DOHH2 (cell line): Measurements from ENCODE around the gene RAB40C.
"Not testable (repeated sequence)": the region's sequence is repeated elsewhere in the genome, so short reads cannot be mapped to it uniquely, and the experiment has no call there.

Source experiments
- H3F3A ChIP-seq: fragments of 200-600 bp; sonication (generic), shearing (Covaris generic); 2 replicates; pipeline ENCODE4 v1.6.0; 2016; ENCODE audit warnings: antibody characterized with exemption, mild to moderate bottlenecking; ENCODE audit not compliant: control insufficient read depth, insufficient read depth
- H3K27ac ChIP-seq: fragments of 200-600 bp; sonication (generic); 2 replicates; pipeline ENCODE4 v1.5.1; 2014; ENCODE audit warnings: low read depth, mild to moderate bottlenecking, low read length, moderate library complexity
- H3K27me3 ChIP-seq: fragments of 200-600 bp; sonication (generic); 2 replicates; pipeline ENCODE4 v1.6.1; 2014; ENCODE audit warnings: mild to moderate bottlenecking, low read length, mixed read lengths; ENCODE audit not compliant: control insufficient read depth
- H3K36me3 ChIP-seq: fragments of 200-600 bp; sonication (generic); 2 replicates; pipeline ENCODE4 v1.6.1; 2014; ENCODE audit warnings: mild to moderate bottlenecking, low read length, moderate library complexity, mixed read lengths; ENCODE audit not compliant: control insufficient read depth
- H3K4me1 ChIP-seq: fragments of 200-600 bp; sonication (generic); 2 replicates; pipeline ENCODE4 v1.6.1; 2014; ENCODE audit warnings: mild to moderate bottlenecking, low read length, mixed read lengths; ENCODE audit not compliant: control insufficient read depth
- H3K4me2 ChIP-seq: fragments of 200-600 bp; sonication (generic); 2 replicates; pipeline ENCODE4 v1.6.0; 2014; ENCODE audit warnings: mild to moderate bottlenecking, low read length, moderate library complexity
- H3K4me3 ChIP-seq: fragments of 200-600 bp; sonication (generic); 2 replicates; pipeline ENCODE4 v1.5.1; 2014; ENCODE audit warnings: mild to moderate bottlenecking, low read length, mixed read lengths
- H3K79me2 ChIP-seq: fragments of 200-600 bp; sonication (generic); 2 replicates; pipeline ENCODE4 v1.6.1; 2014; ENCODE audit warnings: mild to moderate bottlenecking, low read length, mixed read lengths; ENCODE audit not compliant: control insufficient read depth
- H3K9me2 ChIP-seq: fragments of 200-600 bp; sonication (generic); replicated peaks from 2 replicates; pipeline ENCODE4 v1.6.1; 2014; ENCODE audit warnings: mild to moderate bottlenecking, low read length, mixed read lengths; ENCODE audit not compliant: control insufficient read depth
- H3K9me3 ChIP-seq: fragments of 200-600 bp; sonication (generic); 2 replicates; pipeline ENCODE4 v1.6.1; 2014; ENCODE audit warnings: antibody characterized with exemption, low read length, mixed read lengths; ENCODE audit not compliant: control insufficient read depth, insufficient read depth
- H4K20me1 ChIP-seq: fragments of 200-600 bp; sonication (generic); 2 replicates; pipeline ENCODE4 v1.6.0; 2014; ENCODE audit warnings: low read depth, mild to moderate bottlenecking, antibody characterized with exemption, low read length, moderate library complexity; ENCODE audit not compliant: control insufficient read depth, insufficient read depth
- EZH2phosphoT487 ChIP-seq: fragments of 200-600 bp; sonication (generic); IDR thresholded peaks from 2 replicates; pipeline ENCODE4 v1.6.1; 2017; ENCODE audit warnings: borderline replicate concordance, mild to moderate bottlenecking, antibody characterized with exemption, low read length, moderate library complexity, mixed read lengths
- TF ChIP-seq, protein P1 (sequence below): fragments of 200-600 bp; sonication (generic); IDR thresholded peaks from one replicate; pipeline ENCODE4 v1.5.1; 2014; ENCODE audit warnings: antibody characterized with exemption, mild to moderate bottlenecking, low read depth, low read length; ENCODE audit not compliant: poor library complexity, severe bottlenecking

The RAB40C gene

DNA sequence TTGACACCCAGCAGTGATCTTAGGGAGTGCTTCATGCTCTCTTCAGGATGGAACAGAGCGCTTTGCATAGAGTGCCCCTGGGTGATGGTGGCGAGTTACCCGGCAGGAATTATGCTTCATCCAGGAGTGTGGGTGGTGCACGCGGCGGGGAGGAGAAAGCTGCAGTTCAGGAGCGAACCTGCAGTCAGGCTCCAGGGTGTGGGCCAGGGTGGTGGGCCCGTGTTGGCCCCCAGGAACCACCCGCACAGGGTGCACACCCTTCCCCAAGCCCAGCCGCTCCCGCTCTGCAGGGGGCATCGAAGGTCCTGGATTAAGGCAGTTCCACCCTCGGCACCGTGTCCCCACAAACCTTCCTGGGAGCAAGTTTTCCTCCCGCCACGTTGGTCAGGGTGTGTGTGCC, 3.9 kb downstream of the RAB40C start:
- peaks cover 58% of the 10 kb centered on the region for H3K79me2 ChIP-seq
- H3K27ac ChIP-seq = no peak overlapping the region
- no peaks in the 10 kb centered on the region for H3K9me2 ChIP-seq
- H3K36me3 ChIP-seq = no peaks in the 10 kb centered on the region; the same call in none of the 2 replicates
- H3K9me3 ChIP-seq = no peaks in the 10 kb centered on the region
- H3F3A ChIP-seq = no peaks in the 10 kb centered on the region
- peaks cover 4% of the 10 kb centered on the region; the same call in 1 of the 2 replicates for H4K20me1 ChIP-seq
- H3K27me3 ChIP-seq = no peaks in the 10 kb centered on the region
- peak overlapping the region; percentile 38 for H3K4me2 ChIP-seq
- TF ChIP-seq, protein P1, sequence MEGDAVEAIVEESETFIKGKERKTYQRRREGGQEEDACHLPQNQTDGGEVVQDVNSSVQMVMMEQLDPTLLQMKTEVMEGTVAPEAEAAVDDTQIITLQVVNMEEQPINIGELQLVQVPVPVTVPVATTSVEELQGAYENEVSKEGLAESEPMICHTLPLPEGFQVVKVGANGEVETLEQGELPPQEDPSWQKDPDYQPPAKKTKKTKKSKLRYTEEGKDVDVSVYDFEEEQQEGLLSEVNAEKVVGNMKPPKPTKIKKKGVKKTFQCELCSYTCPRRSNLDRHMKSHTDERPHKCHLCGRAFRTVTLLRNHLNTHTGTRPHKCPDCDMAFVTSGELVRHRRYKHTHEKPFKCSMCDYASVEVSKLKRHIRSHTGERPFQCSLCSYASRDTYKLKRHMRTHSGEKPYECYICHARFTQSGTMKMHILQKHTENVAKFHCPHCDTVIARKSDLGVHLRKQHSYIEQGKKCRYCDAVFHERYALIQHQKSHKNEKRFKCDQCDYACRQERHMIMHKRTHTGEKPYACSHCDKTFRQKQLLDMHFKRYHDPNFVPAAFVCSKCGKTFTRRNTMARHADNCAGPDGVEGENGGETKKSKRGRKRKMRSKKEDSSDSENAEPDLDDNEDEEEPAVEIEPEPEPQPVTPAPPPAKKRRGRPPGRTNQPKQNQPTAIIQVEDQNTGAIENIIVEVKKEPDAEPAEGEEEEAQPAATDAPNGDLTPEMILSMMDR = no peak
- TF ChIP-seq EZH2phosphoT487 = no peak
- peaks cover 34% of the 10 kb centered on the region for H3K4me1 ChIP-seq
- H3K4me3 ChIP-seq = peak overlapping the region; percentile 10; the same call in 1 of the 2 replicates

DNA sequence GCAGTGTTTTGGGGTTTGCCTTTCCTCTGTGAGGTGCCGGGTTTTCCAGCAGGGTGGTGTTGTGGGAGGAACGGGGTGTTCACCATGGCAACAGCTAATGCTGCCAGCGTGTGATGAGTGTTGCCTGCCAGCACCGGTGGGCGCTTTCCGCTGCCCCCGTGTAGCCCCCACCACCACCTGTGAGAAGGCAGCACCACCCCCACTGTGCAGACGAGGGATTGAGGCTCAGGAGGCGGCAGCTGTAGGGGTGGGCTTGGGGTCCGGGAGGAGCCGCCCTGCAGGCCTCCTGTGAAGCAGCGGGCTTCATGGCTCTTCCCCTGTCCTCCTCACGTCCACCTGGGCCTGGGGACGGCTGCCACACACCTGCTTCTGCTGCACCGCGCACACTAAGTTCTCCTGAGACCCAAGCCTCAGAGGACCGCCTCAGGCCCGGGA, 5.2 kb downstream of the RAB40C start:
- H3K79me2 ChIP-seq = peaks cover 61% of the 10 kb centered on the region
- TF ChIP-seq EZH2phosphoT487 = no peak

GRCh38 chr16:595942-596735, 6.3 kb downstream of the RAB40C start:
- Histone ChIP-seq H4K20me1 (no peaks in the 10 kb centered on the region; the same call in 1 of the 2 replicates), H3K4me1 (peaks cover 25% of the 10 kb centered on the region), H3F3A (no peaks in the 10 kb centered on the region), H3K27ac (no peak overlapping the region), H3K4me2 (no peak overlapping the region), H3K9me2 (no peaks in the 10 kb centered on the region), H3K4me3 (no peak overlapping the region), H3K27me3 (no peaks in the 10 kb centered on the region), H3K9me3 (no peaks in the 10 kb centered on the region; the same call in 1 of the 2 replicates), H3K36me3 (peaks cover 4% of the 10 kb centered on the region), H3K79me2 (peaks cover 53% of the 10 kb centered on the region)
- TF ChIP-seq, protein P1 = no peak
- no peak for TF ChIP-seq EZH2phosphoT487

More for the DNA sequence above, 5.2 kb downstream of the RAB40C start:
- Histone ChIP-seq H3K9me2 (no peaks in the 10 kb centered on the region), H3K27me3 (no peaks in the 10 kb centered on the region), H3K9me3 (no peaks in the 10 kb centered on the region; the same call in 1 of the 2 replicates), H3K4me3 (no peak overlapping the region), H3F3A (no peaks in the 10 kb centered on the region), H3K4me2 (no peak overlapping the region), H3K36me3 (peaks cover 4% of the 10 kb centered on the region), H4K20me1 (peaks cover 4% of the 10 kb centered on the region; the same call in 1 of the 2 replicates), H3K27ac (no peak overlapping the region), H3K4me1 (peaks cover 34% of the 10 kb centered on the region)

GRCh38 chr16:596736-597060, 6.8 kb downstream of the RAB40C start:
- no peaks in the 10 kb centered on the region for H4K20me1 ChIP-seq
- no peak overlapping the region for H3K4me2 ChIP-seq
- no peaks in the 10 kb centered on the region; the same call in 1 of the 2 replicates for H3K9me3 ChIP-seq
- H3K36me3 ChIP-seq = peaks cover 4% of the 10 kb centered on the region
- peaks cover 24% of the 10 kb centered on the region for H3K4me1 ChIP-seq
- H3K9me2 ChIP-seq = no peaks in the 10 kb centered on the region
- TF ChIP-seq, protein P1 = no peak
- no peak for TF ChIP-seq EZH2phosphoT487
- no peaks in the 10 kb centered on the region for H3F3A ChIP-seq
- H3K27me3 ChIP-seq = no peaks in the 10 kb centered on the region
- H3K27ac ChIP-seq = no peak overlapping the region
- peaks cover 52% of the 10 kb centered on the region for H3K79me2 ChIP-seq
- no peak overlapping the region for H3K4me3 ChIP-seq

DNA sequence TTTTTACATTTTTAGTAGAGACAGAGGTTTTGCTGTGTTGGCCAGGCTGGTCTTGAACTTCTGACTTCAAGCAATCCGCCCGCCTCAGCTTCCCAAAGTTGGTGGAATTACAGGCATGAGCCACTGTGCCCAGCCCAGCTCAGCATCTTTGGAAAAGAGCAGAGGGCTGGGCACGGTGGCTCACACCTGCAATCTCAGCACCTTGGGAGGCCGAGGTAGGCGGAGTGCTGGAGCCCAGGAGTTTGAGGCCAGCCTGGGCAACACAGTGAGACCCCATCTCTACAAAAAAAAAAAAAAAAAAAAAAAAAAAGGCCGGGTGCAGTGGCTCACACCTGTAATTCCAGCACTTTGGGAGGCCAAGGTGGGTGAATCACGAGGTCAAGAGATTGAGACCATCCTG, 7.8 kb downstream of the RAB40C start:
- not testable (repeated sequence) for H3K9me3 ChIP-seq, H3F3A ChIP-seq, H3K4me3 ChIP-seq, H3K4me2 ChIP-seq, H3K9me2 ChIP-seq, H4K20me1 ChIP-seq, H3K27me3 ChIP-seq, H3K27ac ChIP-seq, H3K36me3 ChIP-seq
- H3K4me1 ChIP-seq = peaks cover 14% of the 10 kb centered on the region
- peaks cover 42% of the 10 kb centered on the region for H3K79me2 ChIP-seq
